HEK293T (cell line): ENCODE measurements around the gene ASB18.
"Not testable (repeated sequence)": the region's sequence is repeated elsewhere in the genome, so short reads cannot be mapped to it uniquely, and the experiment has no call there.

Source experiments
- BHLHE40 ChIP-seq: fragments of 450-650 bp; IDR thresholded peaks from 2 replicates; pipeline ENCODE4 v1.6.1; 2016; ENCODE audit warnings: mild to moderate bottlenecking, moderate library complexity, borderline replicate concordance
- CTBP1 ChIP-seq: fragments of 450-650 bp; IDR thresholded peaks from 2 replicates; pipeline ENCODE4 v1.6.1; 2016; ENCODE audit warnings: borderline replicate concordance
- ELF4 ChIP-seq: fragments of 450-650 bp; IDR thresholded peaks from 2 replicates; pipeline ENCODE4 v1.6.1; 2017; ENCODE audit warnings: antibody characterized with exemption
- FOXK2 ChIP-seq: fragments of 450-650 bp; IDR thresholded peaks from 2 replicates; pipeline ENCODE4 v1.6.1; 2016; ENCODE audit warnings: mild to moderate bottlenecking
- FOXM1 ChIP-seq: fragments of 450-650 bp; IDR thresholded peaks from 2 replicates; pipeline ENCODE4 v1.6.1; 2017; ENCODE audit warnings: mild to moderate bottlenecking, borderline replicate concordance
- L3MBTL2 ChIP-seq: fragments of 450-650 bp; conservative IDR thresholded peaks from 2 replicates; pipeline ENCODE4 v1.6.1; 2016; ENCODE audit warnings: mild to moderate bottlenecking
- NFRKB ChIP-seq: fragments of 450-650 bp; IDR thresholded peaks from 2 replicates; pipeline ENCODE4 v1.6.1; 2016; ENCODE audit warnings: mild to moderate bottlenecking, moderate library complexity
- SP1 ChIP-seq: fragments of 450-650 bp; IDR thresholded peaks from 2 replicates; pipeline ENCODE4 v1.6.1; 2017
- SUZ12 ChIP-seq: fragments of 450-650 bp; IDR thresholded peaks from 2 replicates; pipeline ENCODE4 v1.6.1; 2016; ENCODE audit warnings: mild to moderate bottlenecking
- TARDBP ChIP-seq: fragments of 450-650 bp; IDR thresholded peaks from 2 replicates; pipeline ENCODE4 v1.6.1; 2016
- TF ChIP-seq, protein P1 (sequence below): fragments of 450-650 bp; IDR thresholded peaks from 2 replicates; pipeline ENCODE4 v1.6.1; 2016

DNA sequence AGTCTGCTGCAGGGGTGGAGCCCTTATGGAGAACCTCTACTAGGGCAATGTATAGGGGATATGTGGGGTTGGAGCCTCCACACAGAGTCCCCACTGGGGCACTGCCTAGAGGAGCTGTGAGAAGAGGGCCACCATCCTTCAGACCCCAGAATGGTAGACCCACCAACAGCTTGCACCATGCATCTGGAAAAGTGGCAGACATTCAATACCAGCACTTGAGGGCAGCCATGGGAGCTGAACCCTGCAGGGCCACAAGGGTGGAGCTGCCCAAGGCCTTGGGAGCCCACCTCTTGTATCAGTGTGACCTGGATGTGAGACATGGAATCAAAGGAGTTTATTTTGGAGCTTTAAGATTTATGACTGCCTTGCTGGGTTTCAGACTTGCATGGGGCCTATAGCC, 5.7 kb upstream of the ASB18 start:
- not testable (repeated sequence) for TF ChIP-seq TARDBP, SP1, ELF4, NFRKB, CTBP1, BHLHE40, FOXM1, FOXK2, SUZ12, L3MBTL2
- TF ChIP-seq, protein P1, sequence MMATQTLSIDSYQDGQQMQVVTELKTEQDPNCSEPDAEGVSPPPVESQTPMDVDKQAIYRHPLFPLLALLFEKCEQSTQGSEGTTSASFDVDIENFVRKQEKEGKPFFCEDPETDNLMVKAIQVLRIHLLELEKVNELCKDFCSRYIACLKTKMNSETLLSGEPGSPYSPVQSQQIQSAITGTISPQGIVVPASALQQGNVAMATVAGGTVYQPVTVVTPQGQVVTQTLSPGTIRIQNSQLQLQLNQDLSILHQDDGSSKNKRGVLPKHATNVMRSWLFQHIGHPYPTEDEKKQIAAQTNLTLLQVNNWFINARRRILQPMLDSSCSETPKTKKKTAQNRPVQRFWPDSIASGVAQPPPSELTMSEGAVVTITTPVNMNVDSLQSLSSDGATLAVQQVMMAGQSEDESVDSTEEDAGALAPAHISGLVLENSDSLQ: not testable (repeated sequence)
